Adipocyte (in vitro differentiated cells): Measurements from ENCODE around the gene DUOXA2.

Experiments used
- DNase-seq: peaks from one replicate; pipeline ENCODE4 v3.0.0-alpha.2; 2015; ENCODE audit warnings: low read depth
- H3K27me3 ChIP-seq: replicated peaks from 2 replicates; pipeline ENCODE4 v1.7.0; 2013; ENCODE audit warnings: mild to moderate bottlenecking, low read length, moderate library complexity; ENCODE audit not compliant: control insufficient read depth, insufficient read depth
- H3K36me3 ChIP-seq: 2 replicates; pipeline ENCODE4 v1.7.0; 2013; ENCODE audit warnings: low read length, mild to moderate bottlenecking, moderate library complexity; ENCODE audit not compliant: control insufficient read depth, insufficient read depth, severe bottlenecking
- H3K4me1 ChIP-seq: 2 replicates; pipeline ENCODE4 v1.7.0; 2013; ENCODE audit warnings: mild to moderate bottlenecking, low read length, moderate library complexity; ENCODE audit not compliant: control insufficient read depth, insufficient read depth
- H3K4me3 ChIP-seq: 2 replicates; pipeline ENCODE4 v1.7.0; 2013; ENCODE audit warnings: mild to moderate bottlenecking, low read length, moderate library complexity
- H3K9ac ChIP-seq: 2 replicates; pipeline ENCODE4 v1.7.0; 2013; ENCODE audit warnings: mild to moderate bottlenecking, low read length, moderate library complexity
- H3K9me3 ChIP-seq: 2 replicates; pipeline ENCODE4 v1.7.0; 2013; ENCODE audit warnings: mild to moderate bottlenecking, low read length, moderate library complexity; ENCODE audit not compliant: control insufficient read depth

The DUOXA2 gene

GRCh38 chr15:45155739-45156138 lies 41.6 kb downstream of the DUOXA2 start:
- Histone ChIP-seq H3K9me3 (no peaks in the 10 kb centered on the region), H3K4me3 (no peak overlapping the region), H3K36me3 (no peaks in the 10 kb centered on the region), H3K27me3 (no peaks in the 10 kb centered on the region), H3K4me1 (peaks cover 15% of the 10 kb centered on the region), H3K9ac (no peak overlapping the region)
- DNase-seq: no peak

- H3K36me3 ChIP-seq: no peaks in the 10 kb centered on the region
- H3K9ac ChIP-seq: no peak overlapping the region
- no peak overlapping the region for H3K4me3 ChIP-seq
- DNase-seq: no peak
- no peaks in the 10 kb centered on the region for H3K9me3 ChIP-seq
- H3K27me3 ChIP-seq: no peaks in the 10 kb centered on the region
- peaks cover 15% of the 10 kb centered on the region for H3K4me1 ChIP-seq
Measured at GRCh38 chr15:45156744-45157455, 42.8 kb downstream of the DUOXA2 start.

- H3K9me3 ChIP-seq: no peaks in the 10 kb centered on the region
- DNase-seq: peak; percentile 75
- peaks cover 15% of the 10 kb centered on the region for H3K4me1 ChIP-seq
- no peak overlapping the region for H3K4me3 ChIP-seq
- no peak overlapping the region for H3K9ac ChIP-seq
- no peaks in the 10 kb centered on the region for H3K36me3 ChIP-seq
- no peaks in the 10 kb centered on the region for H3K27me3 ChIP-seq
Measured at GRCh38 chr15:45157974-45158373, 43.8 kb downstream of the DUOXA2 start.

GRCh38 chr15:45161666-45162065 lies 47.5 kb downstream of the DUOXA2 start:
- Histone ChIP-seq H3K36me3 (no peaks in the 10 kb centered on the region), H3K9ac (no peak overlapping the region), H3K4me1 (peaks cover 22% of the 10 kb centered on the region), H3K27me3 (no peaks in the 10 kb centered on the region), H3K9me3 (no peaks in the 10 kb centered on the region), H3K4me3 (no peak overlapping the region)
- DNase-seq: no peak

GRCh38 chr15:45162771-45163507 lies 48.8 kb downstream of the DUOXA2 start:
- Histone ChIP-seq H3K36me3 (no peaks in the 10 kb centered on the region), H3K27me3 (no peaks in the 10 kb centered on the region), H3K9me3 (no peaks in the 10 kb centered on the region), H3K4me1 (peaks cover 9% of the 10 kb centered on the region), H3K9ac (peak overlapping the region; percentile 31), H3K4me3 (no peak overlapping the region)
- DNase-seq: peak; percentile 88

- Histone ChIP-seq H3K36me3 (no peaks in the 10 kb centered on the region), H3K9ac (no peak overlapping the region), H3K27me3 (no peaks in the 10 kb centered on the region), H3K4me3 (no peak overlapping the region), H3K9me3 (no peaks in the 10 kb centered on the region), H3K4me1 (peaks cover 8% of the 10 kb centered on the region)
- no peak for DNase-seq
Measured at GRCh38 chr15:45163508-45163856, 49.4 kb downstream of the DUOXA2 start.

GRCh38 chr15:45164914-45165313 lies 50.8 kb downstream of the DUOXA2 start:
- H3K36me3 ChIP-seq: no peaks in the 10 kb centered on the region
- no peak for DNase-seq
- no peak overlapping the region for H3K4me3 ChIP-seq
- H3K27me3 ChIP-seq: no peaks in the 10 kb centered on the region
- peaks cover 8% of the 10 kb centered on the region for H3K4me1 ChIP-seq
- H3K9ac ChIP-seq: peak overlapping the region; percentile 93
- H3K9me3 ChIP-seq: no peaks in the 10 kb centered on the region

GRCh38 chr15:45165536-45165935 lies 51.4 kb downstream of the DUOXA2 start:
- H3K4me3 ChIP-seq: no peak overlapping the region
- no peaks in the 10 kb centered on the region for H3K36me3 ChIP-seq
- DNase-seq: no peak
- no peaks in the 10 kb centered on the region for H3K27me3 ChIP-seq
- no peaks in the 10 kb centered on the region for H3K9me3 ChIP-seq
- peak overlapping the region; percentile 93 for H3K9ac ChIP-seq
- peaks cover 8% of the 10 kb centered on the region for H3K4me1 ChIP-seq

GRCh38 chr15:45166834-45167630 lies 52.9 kb downstream of the DUOXA2 start:
- Histone ChIP-seq H3K4me1 (peaks cover 8% of the 10 kb centered on the region), H3K4me3 (peak overlapping the region; percentile 85), H3K9me3 (no peaks in the 10 kb centered on the region), H3K9ac (peak overlapping the region; percentile 93), H3K36me3 (no peaks in the 10 kb centered on the region), H3K27me3 (no peaks in the 10 kb centered on the region)
- DNase-seq: peak; percentile 92

- Histone ChIP-seq H3K36me3 (no peaks in the 10 kb centered on the region), H3K27me3 (no peaks in the 10 kb centered on the region), H3K4me3 (peak overlapping the region; percentile 85), H3K9ac (peak overlapping the region; percentile 93), H3K9me3 (no peaks in the 10 kb centered on the region), H3K4me1 (peaks cover 8% of the 10 kb centered on the region)
- DNase-seq: no peak
Measured at GRCh38 chr15:45167631-45168205, 53.6 kb downstream of the DUOXA2 start.
